ENCODE results near the gene PCDHGB4. TPM values are rescaled to one million over a fixed set of nuclear protein-coding genes. Genes with fewer than 3 reads are reported as not detected.
"Not testable (repeated sequence)": the region's sequence is repeated elsewhere in the genome, so short reads cannot be mapped to it uniquely, and the experiment has no call there.

The PCDHGB4 gene
- total RNA-seq: 6.4 and 10.6 TPM in 2 replicates

GRCh38 chr5:141387557-141388311 lies at the start of gene PCDHGB4:
PCDHGB4 (plus strand) TSS chr5:141387698; CDS start chr5:141387885, 187 bp downstream.
- peak in 1 of 2 donors; percentile 56 for DNase-seq (ENCODE audit: low read depth in 2 of 2)

- peak in 1 of 2 donors; percentile 64 for DNase-seq (ENCODE audit: low read depth in 2 of 2)
These were observed 48.8 kb upstream of the PCDHGB4 start, which contains the start of gene PCDHGA2 for GRCh38 chr5:141338538-141339306. PCDHGA2 (plus strand) TSS chr5:141338760.

GRCh38 chr5:141340781-141341354 lies 46.6 kb upstream of the PCDHGB4 start:
- not testable (repeated sequence) for DNase-seq (ENCODE audit: low read depth in 2 of 2)

GRCh38 chr5:141342773-141343172 lies 44.7 kb upstream of the PCDHGB4 start:
- no peak for DNase-seq (ENCODE audit: low read depth in 2 of 2)

GRCh38 chr5:141343242-141343952 lies 44.1 kb upstream of the PCDHGB4 start, which contains the start of gene PCDHGA3:
PCDHGA3 (plus strand) TSS chr5:141343829; CDS start chr5:141344034, 205 bp downstream.
- peak in 1 of 2 donors; percentile 58 for DNase-seq (ENCODE audit: low read depth in 2 of 2)

- DNase-seq (ENCODE audit: low read depth in 2 of 2): no peak
These were observed 43.5 kb upstream of the PCDHGB4 start for GRCh38 chr5:141343953-141344463.

- no peak for DNase-seq (ENCODE audit: low read depth in 2 of 2)
These were observed 42.2 kb upstream of the PCDHGB4 start for GRCh38 chr5:141345327-141345726.

- not testable (repeated sequence) for DNase-seq (ENCODE audit: low read depth in 2 of 2)
These were observed 41.5 kb upstream of the PCDHGB4 start for GRCh38 chr5:141346017-141346416.

GRCh38 chr5:141349917-141350619 lies 37.4 kb upstream of the PCDHGB4 start, which contains the start of gene PCDHGB1:
PCDHGB1 (plus strand) TSS chr5:141350099; CDS start chr5:141350261, 162 bp downstream.
- peak in 1 of 2 donors; percentile 42 for DNase-seq (ENCODE audit: low read depth in 2 of 2)

GRCh38 chr5:141351591-141351990 lies 35.9 kb upstream of the PCDHGB4 start:
- DNase-seq (ENCODE audit: low read depth in 2 of 2): no peak

- DNase-seq (ENCODE audit: low read depth in 2 of 2): peak in 1 of 2 donors; percentile 25
These were observed 32.5 kb upstream of the PCDHGB4 start, which contains the start of gene PCDHGA4 for GRCh38 chr5:141354900-141355469. PCDHGA4 (plus strand) TSS chr5:141355021; CDS start chr5:141355108, 87 bp downstream.

- no peak for DNase-seq (ENCODE audit: low read depth in 2 of 2)
These were observed 31.9 kb upstream of the PCDHGB4 start for GRCh38 chr5:141355641-141356040.

GRCh38 chr5:141356133-141356532 lies 31.4 kb upstream of the PCDHGB4 start:
- no peak for DNase-seq (ENCODE audit: low read depth in 2 of 2)

GRCh38 chr5:141356950-141357349 lies 30.5 kb upstream of the PCDHGB4 start:
- no peak for DNase-seq (ENCODE audit: low read depth in 2 of 2)

GRCh38 chr5:141359790-141360426 lies 27.6 kb upstream of the PCDHGB4 start, which contains the start of gene PCDHGB2:
PCDHGB2 (plus strand) TSS chr5:141359994; CDS start chr5:141360136, 142 bp downstream.
- DNase-seq (ENCODE audit: low read depth in 2 of 2): peak in 1 of 2 donors; percentile 53

- DNase-seq (ENCODE audit: low read depth in 2 of 2): no peak
These were observed 26.8 kb upstream of the PCDHGB4 start for GRCh38 chr5:141360685-141361084.

- no peak for DNase-seq (ENCODE audit: low read depth in 2 of 2)
These were observed 24.8 kb upstream of the PCDHGB4 start for GRCh38 chr5:141362719-141363118.

GRCh38 chr5:141363952-141364660 lies 23.4 kb upstream of the PCDHGB4 start, which contains the start of gene PCDHGA5:
PCDHGA5 (plus strand) TSS chr5:141364162; CDS start chr5:141364331, 169 bp downstream.
- no peak for DNase-seq (ENCODE audit: low read depth in 2 of 2)
